NCI-H526 treated with DMSO at 0.1 percent for 48 hours (cell line): Measurements from ENCODE around the gene RAB11FIP5.

Source experiments
- DNase-seq: peaks from one replicate; lab custom pipeline; 2025; lab: John Stamatoyannopoulos, UW

The RAB11FIP5 gene

GRCh38 chr2:73087311-73087710 lies 25.4 kb downstream of the RAB11FIP5 start:
- DNase-seq = no peak

GRCh38 chr2:73085691-73086090 lies 27.1 kb downstream of the RAB11FIP5 start:
- DNase-seq = peak; percentile 6

GRCh38 chr2:73084971-73085370 lies 27.8 kb downstream of the RAB11FIP5 start:
- no peak for DNase-seq

GRCh38 chr2:73083886-73084800 lies 28.6 kb downstream of the RAB11FIP5 start:
- no peak for DNase-seq

GRCh38 chr2:73082523-73083410 lies 30.0 kb downstream of the RAB11FIP5 start:
- no peak for DNase-seq

- DNase-seq = peak; percentile 4
These were observed 31.5 kb downstream of the RAB11FIP5 start for GRCh38 chr2:73081181-73081671.

- no peak for DNase-seq
These were observed 32.2 kb downstream of the RAB11FIP5 start for GRCh38 chr2:73080321-73081131.

- DNase-seq = no peak
These were observed 33.1 kb downstream of the RAB11FIP5 start for GRCh38 chr2:73079636-73080035.

- DNase-seq = no peak
These were observed 34.0 kb downstream of the RAB11FIP5 start for GRCh38 chr2:73078457-73079411.

GRCh38 chr2:73077424-73077795 lies 35.3 kb downstream of the RAB11FIP5 start:
- DNase-seq = no peak

- DNase-seq = no peak
These were observed 35.9 kb downstream of the RAB11FIP5 start for GRCh38 chr2:73076701-73077423.

- DNase-seq = no peak
These were observed 37.0 kb downstream of the RAB11FIP5 start for GRCh38 chr2:73075477-73076373.

GRCh38 chr2:73074110-73075069 lies 38.4 kb downstream of the RAB11FIP5 start:
- DNase-seq = no peak

- no peak for DNase-seq
These were observed 40.3 kb downstream of the RAB11FIP5 start for GRCh38 chr2:73072416-73072815.

GRCh38 chr2:73072129-73072395 lies 40.7 kb downstream of the RAB11FIP5 start:
- no peak for DNase-seq

- DNase-seq = peak; percentile 88
These were observed 41.2 kb downstream of the RAB11FIP5 start, which contains the start of gene SFXN5 for GRCh38 chr2:73071360-73072128. SFXN5 (minus strand) TSS chr2:73071712; CDS start chr2:73071705, 7 bp downstream.
